HL-60 (cell line): ENCODE data around the gene B3GALT4.
"Not testable (repeated sequence)": the region's sequence is repeated elsewhere in the genome, so short reads cannot be mapped to it uniquely, and the experiment has no call there.

Source experiments
- DNase-seq, 2 experiments: peaks; one replicate each; pipeline ENCODE4 v3.0.0-alpha.2; 2010 to 2020; ENCODE audit warnings: low read depth in 1 of 2, low spot score in 1 of 2
- H3K27ac ChIP-seq: fragments of 250-450 bp; sonication (Bioruptor Pico); replicated peaks from 2 replicates; pipeline ENCODE4 v1.5.1; 2020; ENCODE audit warnings: mild to moderate bottlenecking, moderate library complexity
- H3K27me3 ChIP-seq: fragments of 250-450 bp; sonication (Bioruptor Pico); 2 replicates; pipeline ENCODE4 v1.5.1; 2021; ENCODE audit warnings: mild to moderate bottlenecking, moderate library complexity; ENCODE audit not compliant: insufficient read depth, poor library complexity, severe bottlenecking
- H3K4me3 ChIP-seq: replicated peaks from 2 replicates; pipeline ENCODE4 v1.5.1; 2011; ENCODE audit warnings: mild to moderate bottlenecking, control low read depth, low read length; ENCODE audit not compliant: insufficient read depth
- GABPA ChIP-seq: IDR thresholded peaks from 2 replicates; pipeline ENCODE4 v1.6.1; 2012; ENCODE audit warnings: low read depth
- POLR2AphosphoS5 ChIP-seq: IDR thresholded peaks from 2 replicates; pipeline ENCODE4 v1.6.1; 2012; ENCODE audit warnings: low read depth
- SPI1 ChIP-seq: IDR thresholded peaks from 2 replicates; pipeline ENCODE4 v1.6.1; 2012; ENCODE audit warnings: low read depth, mild to moderate bottlenecking, borderline replicate concordance
- TF ChIP-seq, protein P1 (sequence below): IDR thresholded peaks from one replicate; pipeline ENCODE4 v1.5.1; 2011; ENCODE audit warnings: low read length, control low read depth, inconsistent platforms; ENCODE audit not compliant: insufficient read depth
- TF ChIP-seq, protein P2 (sequence below): IDR thresholded peaks from 2 replicates; pipeline ENCODE4 v1.6.1; 2012; ENCODE audit warnings: low read depth; ENCODE audit not compliant: insufficient replicate concordance

B3GALT4 gene

GRCh38 chr6:33254591-33254990, 22.3 kb upstream of the B3GALT4 start:
- no peak for DNase-seq
- no peak overlapping the region for H3K4me3 ChIP-seq
- H3K27ac ChIP-seq: no peak overlapping the region
- TF ChIP-seq SPI1 (no peak), POLR2AphosphoS5 (no peak), GABPA (no peak)
- TF ChIP-seq, protein P1, sequence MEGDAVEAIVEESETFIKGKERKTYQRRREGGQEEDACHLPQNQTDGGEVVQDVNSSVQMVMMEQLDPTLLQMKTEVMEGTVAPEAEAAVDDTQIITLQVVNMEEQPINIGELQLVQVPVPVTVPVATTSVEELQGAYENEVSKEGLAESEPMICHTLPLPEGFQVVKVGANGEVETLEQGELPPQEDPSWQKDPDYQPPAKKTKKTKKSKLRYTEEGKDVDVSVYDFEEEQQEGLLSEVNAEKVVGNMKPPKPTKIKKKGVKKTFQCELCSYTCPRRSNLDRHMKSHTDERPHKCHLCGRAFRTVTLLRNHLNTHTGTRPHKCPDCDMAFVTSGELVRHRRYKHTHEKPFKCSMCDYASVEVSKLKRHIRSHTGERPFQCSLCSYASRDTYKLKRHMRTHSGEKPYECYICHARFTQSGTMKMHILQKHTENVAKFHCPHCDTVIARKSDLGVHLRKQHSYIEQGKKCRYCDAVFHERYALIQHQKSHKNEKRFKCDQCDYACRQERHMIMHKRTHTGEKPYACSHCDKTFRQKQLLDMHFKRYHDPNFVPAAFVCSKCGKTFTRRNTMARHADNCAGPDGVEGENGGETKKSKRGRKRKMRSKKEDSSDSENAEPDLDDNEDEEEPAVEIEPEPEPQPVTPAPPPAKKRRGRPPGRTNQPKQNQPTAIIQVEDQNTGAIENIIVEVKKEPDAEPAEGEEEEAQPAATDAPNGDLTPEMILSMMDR: no peak
- TF ChIP-seq, protein P2, sequence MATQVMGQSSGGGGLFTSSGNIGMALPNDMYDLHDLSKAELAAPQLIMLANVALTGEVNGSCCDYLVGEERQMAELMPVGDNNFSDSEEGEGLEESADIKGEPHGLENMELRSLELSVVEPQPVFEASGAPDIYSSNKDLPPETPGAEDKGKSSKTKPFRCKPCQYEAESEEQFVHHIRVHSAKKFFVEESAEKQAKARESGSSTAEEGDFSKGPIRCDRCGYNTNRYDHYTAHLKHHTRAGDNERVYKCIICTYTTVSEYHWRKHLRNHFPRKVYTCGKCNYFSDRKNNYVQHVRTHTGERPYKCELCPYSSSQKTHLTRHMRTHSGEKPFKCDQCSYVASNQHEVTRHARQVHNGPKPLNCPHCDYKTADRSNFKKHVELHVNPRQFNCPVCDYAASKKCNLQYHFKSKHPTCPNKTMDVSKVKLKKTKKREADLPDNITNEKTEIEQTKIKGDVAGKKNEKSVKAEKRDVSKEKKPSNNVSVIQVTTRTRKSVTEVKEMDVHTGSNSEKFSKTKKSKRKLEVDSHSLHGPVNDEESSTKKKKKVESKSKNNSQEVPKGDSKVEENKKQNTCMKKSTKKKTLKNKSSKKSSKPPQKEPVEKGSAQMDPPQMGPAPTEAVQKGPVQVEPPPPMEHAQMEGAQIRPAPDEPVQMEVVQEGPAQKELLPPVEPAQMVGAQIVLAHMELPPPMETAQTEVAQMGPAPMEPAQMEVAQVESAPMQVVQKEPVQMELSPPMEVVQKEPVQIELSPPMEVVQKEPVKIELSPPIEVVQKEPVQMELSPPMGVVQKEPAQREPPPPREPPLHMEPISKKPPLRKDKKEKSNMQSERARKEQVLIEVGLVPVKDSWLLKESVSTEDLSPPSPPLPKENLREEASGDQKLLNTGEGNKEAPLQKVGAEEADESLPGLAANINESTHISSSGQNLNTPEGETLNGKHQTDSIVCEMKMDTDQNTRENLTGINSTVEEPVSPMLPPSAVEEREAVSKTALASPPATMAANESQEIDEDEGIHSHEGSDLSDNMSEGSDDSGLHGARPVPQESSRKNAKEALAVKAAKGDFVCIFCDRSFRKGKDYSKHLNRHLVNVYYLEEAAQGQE: no peak
- no peaks in the 10 kb centered on the region for H3K27me3 ChIP-seq

DNA sequence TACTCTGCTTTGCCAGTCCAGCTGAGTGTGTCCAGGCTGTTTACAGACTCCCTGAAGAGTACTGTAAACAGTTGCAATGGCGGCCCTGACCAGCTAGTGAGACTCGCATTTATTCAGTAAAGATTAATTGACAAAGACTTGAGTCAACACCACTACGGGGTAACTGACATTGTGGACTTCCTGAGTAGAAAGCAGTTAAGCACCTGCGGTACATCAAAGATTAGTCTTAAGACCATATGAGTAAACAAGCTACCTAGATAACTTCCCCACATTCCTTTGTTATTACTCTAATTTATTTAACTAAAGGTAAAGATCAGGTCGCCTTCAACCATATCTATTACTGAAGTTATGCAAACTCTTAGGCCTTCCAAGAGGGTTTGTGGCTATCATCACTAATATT, 17.9 kb upstream of the B3GALT4 start:
- H3K27ac ChIP-seq: no peak overlapping the region
- no peaks in the 10 kb centered on the region for H3K27me3 ChIP-seq
- DNase-seq: no peak
- no peak for TF ChIP-seq POLR2AphosphoS5
- TF ChIP-seq, protein P2: no peak
- no peak for TF ChIP-seq SPI1
- TF ChIP-seq, protein P1: no peak
- no peak for TF ChIP-seq GABPA
- H3K4me3 ChIP-seq: no peak overlapping the region

DNA sequence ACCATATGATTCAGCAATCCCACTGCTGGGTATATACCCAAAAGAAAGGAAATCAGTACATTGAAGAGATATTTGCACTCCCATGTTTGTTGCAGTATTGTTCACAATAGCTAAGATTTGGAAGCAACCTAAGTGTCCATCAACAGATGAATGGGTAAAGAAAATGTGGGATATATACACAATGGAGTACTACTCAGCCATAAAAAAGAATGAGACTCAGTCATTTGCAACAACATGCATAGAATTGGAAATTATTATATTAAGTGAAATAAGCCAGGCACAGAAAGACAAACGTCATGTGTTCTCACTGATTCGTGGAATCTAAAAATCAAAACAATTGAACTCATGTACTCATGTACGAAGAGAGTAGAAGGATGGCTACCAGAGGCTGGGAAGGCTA, 14.4 kb upstream of the B3GALT4 start:
- H3K27ac ChIP-seq, H3K27me3 ChIP-seq, DNase-seq, H3K4me3 ChIP-seq: not testable (repeated sequence)

- H3K4me3 ChIP-seq: no peak overlapping the region
These were observed 12.9 kb upstream of the B3GALT4 start for GRCh38 chr6:33264015-33264414.

More at GRCh38 chr6:33264015-33264414, 12.9 kb upstream of the B3GALT4 start:
- TF ChIP-seq, protein P1: no peak
- no peak for TF ChIP-seq POLR2AphosphoS5
- TF ChIP-seq GABPA: no peak
- no peak for TF ChIP-seq SPI1
- TF ChIP-seq, protein P2: no peak
- Histone ChIP-seq H3K27ac (no peak overlapping the region), H3K27me3 (no peaks in the 10 kb centered on the region)
- no peak for DNase-seq
